Panc1 (cell line): ENCODE data around the gene GALNTL6. TPM values are rescaled to one million over a fixed set of nuclear protein-coding genes. Genes with fewer than 3 reads are reported as not detected.

Source experiments
- ATAC-seq: fragments of 200-7000 bp; cut with Tn5 transposase; 2 replicates; pipeline ENCODE4 v1.9.1; 2020; ENCODE audit warnings: mild to moderate bottlenecking, moderate library complexity
- BruUV-seq: library from RNA; stranded (reverse); fragments of 400-500 nt; replicated peaks from 2 replicates; lab custom pipeline; 2021; lab: Mats Ljungman, UMichigan
- CTCF ChIA-PET: fragments of 300-600 bp; sonication (Branson Sonifier 250); formaldehyde crosslinking; loops from one replicate; lab custom pipeline; 2022; ENCODE audit warnings: antibody characterized with exemption; lab: Charles Lee
- POLR2A ChIA-PET: fragments of 300-600 bp; sonication (Branson Sonifier 250); formaldehyde crosslinking; loops from one replicate; lab custom pipeline; 2022; ENCODE audit warnings: antibody characterized with exemption; lab: Charles Lee
- DNase-seq: peaks from one replicate; pipeline ENCODE4 v3.0.0-alpha.2; 2010; ENCODE audit warnings: low read depth, low spot score
- H3K27ac ChIP-seq: 2 replicates; pipeline ENCODE4 v1.5.1; 2011; ENCODE audit warnings: mild to moderate bottlenecking, low read length, inconsistent platforms
- H3K27me3 ChIP-seq: fragments of 200-500 bp; sonication (Bioruptor generic); 2 replicates; pipeline ENCODE4 v1.6.0; 2014; ENCODE audit warnings: low read length, inconsistent platforms; ENCODE audit not compliant: control insufficient read depth, insufficient read depth
- H3K36me3 ChIP-seq: fragments of 200-500 bp; sonication (Bioruptor generic); 2 replicates; pipeline ENCODE4 v1.5.1; 2014; ENCODE audit warnings: inconsistent platforms, mild to moderate bottlenecking, low read length, moderate library complexity; ENCODE audit not compliant: control insufficient read depth, insufficient read depth
- H3K4me1 ChIP-seq: 2 replicates; pipeline ENCODE4 v1.5.1; 2011; ENCODE audit warnings: inconsistent platforms, mild to moderate bottlenecking, low read length, moderate library complexity; ENCODE audit not compliant: control insufficient read depth, insufficient read depth
- H3K4me3 ChIP-seq, 2 experiments: 2 replicates each; pipeline ENCODE4 v1.5.1; 2011 to 2012; ENCODE audit warnings: low read depth in 2 of 2, low read length in 2 of 2, mild to moderate bottlenecking in 2 of 2, inconsistent platforms in 1 of 2, moderate library complexity in 1 of 2
- H3K9me3 ChIP-seq: fragments of 200-500 bp; sonication (Bioruptor generic); 2 replicates; pipeline ENCODE4 v1.5.1; 2014; ENCODE audit warnings: low read depth, mild to moderate bottlenecking, inconsistent platforms, low read length, moderate library complexity; ENCODE audit not compliant: control insufficient read depth, insufficient read depth
- CTCF ChIP-seq: fragments of 450-650 bp; IDR thresholded peaks from 2 replicates; pipeline ENCODE4 v1.5.1; 2017; ENCODE audit warnings: mild to moderate bottlenecking
- POLR2AphosphoS5 ChIP-seq: IDR thresholded peaks from 2 replicates; pipeline ENCODE4 v1.6.1; 2012; ENCODE audit warnings: mild to moderate bottlenecking, low read depth, low read length, moderate library complexity
- SIN3A ChIP-seq: IDR thresholded peaks from 2 replicates; pipeline ENCODE4 v1.6.1; 2012; ENCODE audit warnings: low read depth, mild to moderate bottlenecking, low read length, moderate library complexity, borderline replicate concordance; ENCODE audit not compliant: insufficient read depth
- TCF7L2 ChIP-seq: IDR thresholded peaks from 2 replicates; pipeline ENCODE4 v1.6.1; 2011; ENCODE audit warnings: mild to moderate bottlenecking, low read depth, low read length, inconsistent platforms
- in situ Hi-C: cut with HindIII; loops from 2 replicates; pipeline ENCODE4 v1.10.0; 2016; ENCODE audit warnings: low sequenced_read_pairs, low pct_unique_long_range_greater_than_20kb
- intact Hi-C: fragments of 100-400 bp; cut with micrococcal nuclease; formaldehyde crosslinking; loops from one replicate; pipeline ENCODE4 v1.10.0; 2022; ENCODE audit not compliant: unreplicated experiment
- total RNA-seq: library from RNA; stranded (reverse); gene quantifications from one replicate; pipeline ENCODE4 v1.2.1, GENCODE V29; 2021; ENCODE audit not compliant: unreplicated experiment
- TF ChIP-seq, protein P1 (sequence below), 2 experiments: IDR thresholded peaks; 2 replicates each; pipeline ENCODE4 v1.6.1; 2011 to 2012; ENCODE audit warnings: low read depth in 2 of 2, control low read depth in 1 of 2, low read length in 1 of 2, mild to moderate bottlenecking in 1 of 2, moderate library complexity in 1 of 2; ENCODE audit not compliant: insufficient read depth in 1 of 2

Gene GALNTL6
- total RNA-seq, 1 experiment from 2014 or later, result not detected

DNA sequence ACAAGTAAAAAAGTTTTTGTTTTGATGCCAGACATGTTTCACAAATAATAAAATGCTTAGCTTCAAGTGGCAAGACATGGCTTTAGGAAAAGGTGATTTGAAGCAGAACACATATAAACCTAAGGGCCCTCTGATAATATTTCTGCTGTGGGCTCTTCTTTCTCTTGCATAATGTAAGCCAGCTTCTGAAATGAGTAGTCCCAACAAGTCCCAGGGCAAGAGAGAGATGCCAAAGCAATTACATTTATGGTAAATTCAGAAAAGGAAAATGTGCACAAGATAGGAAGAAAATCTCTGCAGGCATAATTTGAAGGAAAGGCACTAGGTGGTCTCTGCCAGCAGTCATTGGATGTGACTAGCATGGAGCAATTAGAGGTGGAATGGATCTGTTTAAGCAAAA lies 1184.7 kb downstream of the GALNTL6 start:
- POLR2A ChIA-PET, result no interaction called here
- in situ Hi-C loops (no loop called here), intact Hi-C loops (no loop called here)
- DNase-seq (no peak), ATAC-seq (no peak)
- Histone ChIP-seq H3K27ac (no peak overlapping the region), H3K36me3 (no peaks in the 10 kb centered on the region), H3K27me3 (no peaks in the 10 kb centered on the region), H3K4me1 (no peaks in the 10 kb centered on the region), H3K9me3 (no peaks in the 10 kb centered on the region), H3K4me3 (no peak overlapping the region)
- CTCF ChIA-PET, result no interaction called here
- no TSS peak for BruUV-seq
- TF ChIP-seq SIN3A (no peak), POLR2AphosphoS5 (no peak), TCF7L2 (no peak), CTCF (no peak)
- TF ChIP-seq, protein P1, sequence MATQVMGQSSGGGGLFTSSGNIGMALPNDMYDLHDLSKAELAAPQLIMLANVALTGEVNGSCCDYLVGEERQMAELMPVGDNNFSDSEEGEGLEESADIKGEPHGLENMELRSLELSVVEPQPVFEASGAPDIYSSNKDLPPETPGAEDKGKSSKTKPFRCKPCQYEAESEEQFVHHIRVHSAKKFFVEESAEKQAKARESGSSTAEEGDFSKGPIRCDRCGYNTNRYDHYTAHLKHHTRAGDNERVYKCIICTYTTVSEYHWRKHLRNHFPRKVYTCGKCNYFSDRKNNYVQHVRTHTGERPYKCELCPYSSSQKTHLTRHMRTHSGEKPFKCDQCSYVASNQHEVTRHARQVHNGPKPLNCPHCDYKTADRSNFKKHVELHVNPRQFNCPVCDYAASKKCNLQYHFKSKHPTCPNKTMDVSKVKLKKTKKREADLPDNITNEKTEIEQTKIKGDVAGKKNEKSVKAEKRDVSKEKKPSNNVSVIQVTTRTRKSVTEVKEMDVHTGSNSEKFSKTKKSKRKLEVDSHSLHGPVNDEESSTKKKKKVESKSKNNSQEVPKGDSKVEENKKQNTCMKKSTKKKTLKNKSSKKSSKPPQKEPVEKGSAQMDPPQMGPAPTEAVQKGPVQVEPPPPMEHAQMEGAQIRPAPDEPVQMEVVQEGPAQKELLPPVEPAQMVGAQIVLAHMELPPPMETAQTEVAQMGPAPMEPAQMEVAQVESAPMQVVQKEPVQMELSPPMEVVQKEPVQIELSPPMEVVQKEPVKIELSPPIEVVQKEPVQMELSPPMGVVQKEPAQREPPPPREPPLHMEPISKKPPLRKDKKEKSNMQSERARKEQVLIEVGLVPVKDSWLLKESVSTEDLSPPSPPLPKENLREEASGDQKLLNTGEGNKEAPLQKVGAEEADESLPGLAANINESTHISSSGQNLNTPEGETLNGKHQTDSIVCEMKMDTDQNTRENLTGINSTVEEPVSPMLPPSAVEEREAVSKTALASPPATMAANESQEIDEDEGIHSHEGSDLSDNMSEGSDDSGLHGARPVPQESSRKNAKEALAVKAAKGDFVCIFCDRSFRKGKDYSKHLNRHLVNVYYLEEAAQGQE (IDR thresholded peaks at IDR 0.05; ENCODE audit: insufficient read depth in 1 of 2, low read depth in 2 of 2, low read length in 1 of 2), result no peak

- H3K4me1 ChIP-seq, result no peaks in the 10 kb centered on the region
- H3K27me3 ChIP-seq, result no peaks in the 10 kb centered on the region
- intact Hi-C loops (no loop called here), in situ Hi-C loops (no loop called here)
- ChIA-PET POLR2A (no interaction called here), CTCF (no interaction called here)
- ATAC-seq (no peak), DNase-seq (no peak)
- TF ChIP-seq POLR2AphosphoS5 (no peak), CTCF (no peak), TCF7L2 (no peak), SIN3A (no peak)
- TF ChIP-seq, protein P1 (IDR thresholded peaks at IDR 0.05; ENCODE audit: insufficient read depth in 1 of 2, low read depth in 2 of 2, low read length in 1 of 2), result no peak
- no peaks in the 10 kb centered on the region for H3K36me3 ChIP-seq
- no peak overlapping the region for H3K4me3 ChIP-seq
- H3K27ac ChIP-seq, result no peak overlapping the region
- no peaks in the 10 kb centered on the region for H3K9me3 ChIP-seq
- BruUV-seq, result no TSS peak
Observed at GRCh38 chr4:172998527-172999469, 1185.6 kb downstream of the GALNTL6 start.
